SK-N-DZ (cell line): ENCODE results near the gene PDIA5. TPM values are rescaled to one million over a fixed set of nuclear protein-coding genes. Genes with fewer than 3 reads are reported as not detected.

Experiments
- DNase-seq: peaks from one replicate; pipeline ENCODE4 v3.0.0-alpha.2; 2015; ENCODE audit warnings: low spot score
- polyA plus RNA-seq, 2 experiments: library from polyadenylated mRNA; depleted of rRNA; stranded (reverse); fragments of >200 nt; gene quantifications; 2 replicates each; pipeline ENCODE4 v1.2.3, GENCODE V29; 2014

PDIA5 gene
- 13.4 and 14.5 TPM in 2 replicates for polyA plus RNA-seq (2014; cell fraction: cytosol; rRNA removed)
- polyA plus RNA-seq (2014; cell fraction: nucleus; rRNA removed): 19.1 and 34.2 TPM in 2 replicates

GRCh38 chr3:123066896-123067688, at the start of gene PDIA5:
Gene PDIA5 (plus strand): TSS chr3:123067025. CDS start chr3:123067165, 140 bp downstream.
- peak; percentile 92 for DNase-seq

GRCh38 chr3:123018683-123019082, 48.1 kb upstream of the PDIA5 start:
- DNase-seq: no peak

- DNase-seq: no peak
Measured at GRCh38 chr3:123019161-123019560, 47.7 kb upstream of the PDIA5 start.

- no peak for DNase-seq
Measured at GRCh38 chr3:123019591-123019990, 47.2 kb upstream of the PDIA5 start.

GRCh38 chr3:123020709-123021108, 46.1 kb upstream of the PDIA5 start:
- DNase-seq: no peak

- no peak for DNase-seq
Measured at GRCh38 chr3:123021388-123021787, 45.4 kb upstream of the PDIA5 start.

GRCh38 chr3:123021996-123022510, 44.8 kb upstream of the PDIA5 start:
- peak; percentile 91 for DNase-seq

GRCh38 chr3:123024056-123024455, 42.8 kb upstream of the PDIA5 start:
- no peak for DNase-seq

GRCh38 chr3:123025642-123026521, 40.9 kb upstream of the PDIA5 start:
- no peak for DNase-seq

- peak; percentile 40 for DNase-seq
Measured at GRCh38 chr3:123026565-123027291, 40.1 kb upstream of the PDIA5 start.

GRCh38 chr3:123027292-123028232, 39.3 kb upstream of the PDIA5 start, which contains the start of gene SEMA5B:
Gene SEMA5B (minus strand): TSS chr3:123027763. CDS start chr3:122961263, 66,500 bp downstream.
- peak; percentile 82 for DNase-seq

- peak; percentile 79 for DNase-seq
Measured at GRCh38 chr3:123028233-123028828, 38.5 kb upstream of the PDIA5 start.

GRCh38 chr3:123031051-123031450, 35.8 kb upstream of the PDIA5 start:
- DNase-seq: peak; percentile 76

GRCh38 chr3:123032057-123032456, 34.8 kb upstream of the PDIA5 start:
- DNase-seq: no peak

GRCh38 chr3:123034120-123034519, 32.7 kb upstream of the PDIA5 start:
- no peak for DNase-seq

- no peak for DNase-seq
Measured at GRCh38 chr3:123034996-123035395, 31.8 kb upstream of the PDIA5 start.

- peak; percentile 66 for DNase-seq
Measured at GRCh38 chr3:123036352-123037014, 30.3 kb upstream of the PDIA5 start.

- no peak for DNase-seq
Measured at GRCh38 chr3:123037015-123037375, 29.8 kb upstream of the PDIA5 start.

GRCh38 chr3:123038751-123039150, 28.1 kb upstream of the PDIA5 start:
- no peak for DNase-seq
